ENCODE measurements around the gene SPACA7. TPM values are rescaled to one million over a fixed set of nuclear protein-coding genes. Genes with fewer than 3 reads are reported as not detected.

Gene SPACA7
- total RNA-seq, 1 donor from 2014 or later, result not detected

GRCh38 chr13:112448621-112449544 is 72.7 kb downstream of the SPACA7 start:
- no peak for DNase-seq

- DNase-seq, result no peak
These were observed 73.4 kb downstream of the SPACA7 start for GRCh38 chr13:112449545-112449930.

GRCh38 chr13:112450118-112450903 is 74.2 kb downstream of the SPACA7 start:
- no peak for DNase-seq

GRCh38 chr13:112450904-112451240 is 74.7 kb downstream of the SPACA7 start:
- peak; percentile 32 for DNase-seq

GRCh38 chr13:112451512-112452379 is 75.6 kb downstream of the SPACA7 start:
- no peak for DNase-seq

GRCh38 chr13:112452380-112453206 is 76.4 kb downstream of the SPACA7 start:
- no peak for DNase-seq

GRCh38 chr13:112453207-112453829 is 77.2 kb downstream of the SPACA7 start:
- DNase-seq, result no peak

GRCh38 chr13:112453874-112454647 is 77.9 kb downstream of the SPACA7 start:
- no peak for DNase-seq

- no peak for DNase-seq
These were observed 78.6 kb downstream of the SPACA7 start for GRCh38 chr13:112454648-112455334.

GRCh38 chr13:112455476-112456059 is 79.4 kb downstream of the SPACA7 start:
- DNase-seq, result no peak

GRCh38 chr13:112456138-112457056 is 80.2 kb downstream of the SPACA7 start:
- DNase-seq, result no peak

GRCh38 chr13:112457081-112457480 is 80.9 kb downstream of the SPACA7 start:
- no peak for DNase-seq

- no peak for DNase-seq
These were observed 81.3 kb downstream of the SPACA7 start for GRCh38 chr13:112457485-112457884.

- DNase-seq, result no peak
These were observed 86.3 kb downstream of the SPACA7 start for GRCh38 chr13:112462408-112462807.

GRCh38 chr13:112464720-112465119 is 88.6 kb downstream of the SPACA7 start:
- no peak for DNase-seq

GRCh38 chr13:112465251-112466131 is 89.3 kb downstream of the SPACA7 start:
- DNase-seq, result no peak

Measured in tongue (tissue), 2 donors.